ENCODE results near the gene EHD4.

Gene EHD4

GRCh38 chr15:41892621-41893421, 79.5 kb downstream of the EHD4 start:
- DNase-seq = no peak

GRCh38 chr15:41891946-41892345, 80.4 kb downstream of the EHD4 start:
- DNase-seq = no peak

GRCh38 chr15:41891226-41891625, 81.1 kb downstream of the EHD4 start:
- DNase-seq = no peak

GRCh38 chr15:41890050-41890690, 82.2 kb downstream of the EHD4 start:
- no peak for DNase-seq

GRCh38 chr15:41888662-41889253, 83.6 kb downstream of the EHD4 start:
- no peak for DNase-seq

- no peak for DNase-seq
Measured at GRCh38 chr15:41887893-41888292, 84.5 kb downstream of the EHD4 start.

- no peak for DNase-seq
Measured at GRCh38 chr15:41887161-41887560, 85.2 kb downstream of the EHD4 start.

GRCh38 chr15:41886741-41887140, 85.6 kb downstream of the EHD4 start:
- DNase-seq = no peak

- DNase-seq = no peak
Measured at GRCh38 chr15:41885841-41886240, 86.5 kb downstream of the EHD4 start.

GRCh38 chr15:41885321-41885720, 87.0 kb downstream of the EHD4 start:
- DNase-seq = no peak

- DNase-seq = no peak
Measured at GRCh38 chr15:41884458-41884857, 87.9 kb downstream of the EHD4 start.

- DNase-seq = no peak
Measured at GRCh38 chr15:41883484-41883825, 88.9 kb downstream of the EHD4 start.

GRCh38 chr15:41882689-41883483, 89.5 kb downstream of the EHD4 start:
- no peak for DNase-seq

GRCh38 chr15:41881920-41882688, 90.3 kb downstream of the EHD4 start:
- no peak for DNase-seq

- DNase-seq = no peak
Measured at GRCh38 chr15:41881550-41881919, 90.8 kb downstream of the EHD4 start.

- DNase-seq = no peak
Measured at GRCh38 chr15:41881086-41881485, 91.3 kb downstream of the EHD4 start.

GRCh38 chr15:41880156-41880877, 92.0 kb downstream of the EHD4 start:
- no peak for DNase-seq

- no peak for DNase-seq
Measured at GRCh38 chr15:41879321-41879845, 93.0 kb downstream of the EHD4 start.

- no peak for DNase-seq
Measured at GRCh38 chr15:41878355-41878699, 94.0 kb downstream of the EHD4 start.

- DNase-seq = no peak
Measured at GRCh38 chr15:41877631-41878354, 94.6 kb downstream of the EHD4 start.

- no peak for DNase-seq
Measured at GRCh38 chr15:41876689-41877088, 95.7 kb downstream of the EHD4 start.

All from hematopoietic multipotent progenitor cell treated with erythropoietin and hydrocortisone succinate and interleukin-3 and kit ligand, for 6 days (in vitro differentiated cells).